IMR-90 (cell line): ENCODE results near the gene SRGAP2C.
"Not testable (repeated sequence)": the region's sequence is repeated elsewhere in the genome, so short reads cannot be mapped to it uniquely, and the experiment has no call there.

ENCODE experiments used
- CTCF ChIP-seq: conservative IDR thresholded peaks from 2 replicates; pipeline ENCODE4 v1.5.1; 2012; ENCODE audit warnings: mild to moderate bottlenecking, low read depth, low read length, improper control_type of control experiment
- POLR2A ChIP-seq: IDR thresholded peaks from 2 replicates; pipeline ENCODE4 v1.6.1; 2012; ENCODE audit warnings: mild to moderate bottlenecking, low read depth, low read length

DNA sequence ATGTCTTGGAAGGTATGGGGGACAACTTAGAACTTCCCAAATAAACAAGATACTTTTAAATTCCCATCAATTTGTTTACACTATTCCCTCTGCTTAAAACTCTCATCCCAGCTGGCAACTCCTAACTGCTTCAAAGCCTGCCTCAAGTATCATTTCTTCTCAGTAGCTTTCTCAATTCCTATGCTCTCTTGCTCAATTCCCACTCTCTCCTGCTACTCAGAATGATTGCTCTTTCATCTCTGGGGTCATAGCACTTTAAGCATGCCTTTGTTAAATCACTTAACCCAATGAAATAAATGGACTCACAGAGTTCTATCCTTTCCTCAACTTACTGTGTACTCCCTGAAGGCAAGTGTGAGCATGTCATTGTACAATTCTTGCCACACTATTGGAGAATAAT lies 19.5 kb upstream of the SRGAP2C start:
- not testable (repeated sequence) for TF ChIP-seq CTCF, POLR2A
